ENCODE measurements around the gene KRTAP6-1.

KRTAP6-1 gene

DNA sequence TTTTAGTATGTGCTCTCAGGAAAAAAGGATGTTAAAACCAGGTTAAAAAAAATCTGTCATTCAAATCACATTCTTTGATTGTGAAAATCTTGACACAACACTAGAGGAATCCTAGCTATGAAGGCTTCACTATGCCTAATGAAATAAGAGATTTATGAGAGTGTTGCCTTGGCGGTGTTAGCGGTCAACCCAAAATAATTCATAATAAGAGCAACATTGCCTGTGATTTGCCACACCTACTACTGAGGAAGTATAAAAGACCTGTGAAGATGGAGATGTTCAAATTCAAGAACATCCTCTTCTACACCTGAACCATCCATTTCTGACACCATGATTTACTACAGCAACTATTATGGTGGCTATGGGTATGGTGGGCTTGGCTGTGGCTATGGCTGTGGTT is 2.4 kb upstream of the KRTAP6-1 start, which contains the start of gene KRTAP20-1:
TSS of gene KRTAP20-1 (plus strand) at position 301 of the 400 bp plus-strand sequence. CDS start at position 331, 30 bp downstream.
- 80% methylated on average over 1 of the region's 2 CpGs for WGBS
- Histone ChIP-seq H3K4me2 (ENCODE audit: low read length, poor library complexity, severe bottlenecking) (no peak within 1 kb of the TSS), H3K9ac (ENCODE audit: low read length) (no peak within 1 kb of the TSS), H2BK15ac (ENCODE audit: low read depth, poor library complexity, severe bottlenecking) (no peak within 1 kb of the TSS), H3K27ac (ENCODE audit: low read length, poor library complexity, severe bottlenecking) (no peak within 1 kb of the TSS), H3K4ac (ENCODE audit: low read depth in 1 of 2, low read length in 2 of 2) (no peak within 1 kb of the TSS), H2BK120ac (ENCODE audit: low read depth, low read length) (no peak within 1 kb of the TSS), H3K4me3 (ENCODE audit: insufficient read depth in 1 of 2, low read depth in 1 of 2, low read length in 2 of 2) (no peak within 1 kb of the TSS), H3K23ac (ENCODE audit: low read length in 2 of 2) (no peak within 1 kb of the TSS), H4K91ac (ENCODE audit: low read length) (no peak within 1 kb of the TSS), H3K36me3 (ENCODE audit: control insufficient read depth in 1 of 2, insufficient read depth in 2 of 2, low read depth in 1 of 2, low read length in 2 of 2) (no peaks in the 10 kb centered on the region), H2BK12ac (ENCODE audit: low read length in 2 of 2) (no peak within 1 kb of the TSS), H2AK5ac (ENCODE audit: low read length, severe bottlenecking) (no peak within 1 kb of the TSS), H2BK5ac (ENCODE audit: low read depth, low read length, poor library complexity, severe bottlenecking) (no peak within 1 kb of the TSS), H3K18ac (ENCODE audit: low read depth in 1 of 2, low read length in 2 of 2) (no peak within 1 kb of the TSS), H2AFZ (ENCODE audit: low read depth, low read length) (no peak within 1 kb of the TSS), H3K14ac (ENCODE audit: low read length in 2 of 2) (no peak within 1 kb of the TSS), H3K4me1 (ENCODE audit: control insufficient read depth, insufficient read depth, low read depth, low read length) (no peaks in the 10 kb centered on the region), H4K8ac (ENCODE audit: low read length) (no peak within 1 kb of the TSS), H3K9me3 (ENCODE audit: control insufficient read depth, low read length) (peaks cover 9% of the 10 kb centered on the region), H3K79me1 (replicated peaks; ENCODE audit: low read length, poor library complexity, severe bottlenecking) (no peaks in the 10 kb centered on the region), H3K27me3 (ENCODE audit: control insufficient read depth in 1 of 2, insufficient read depth in 1 of 2, low read length in 2 of 2) (no peaks in the 10 kb centered on the region)
- DNase-seq: no peak

- no peak overlapping the region for H4K91ac ChIP-seq (ENCODE audit: low read length)
- no peaks in the 10 kb centered on the region for H3K36me3 ChIP-seq (ENCODE audit: control insufficient read depth in 1 of 2, insufficient read depth in 2 of 2, low read depth in 1 of 2, low read length in 2 of 2)
- DNase-seq: no peak
- H3K27me3 ChIP-seq (ENCODE audit: control insufficient read depth in 1 of 2, insufficient read depth in 1 of 2, low read length in 2 of 2): no peaks in the 10 kb centered on the region
- H3K79me1 ChIP-seq (replicated peaks; ENCODE audit: low read length, poor library complexity, severe bottlenecking): no peaks in the 10 kb centered on the region
- no peak overlapping the region for H2AK5ac ChIP-seq (ENCODE audit: low read length, severe bottlenecking)
- H3K9ac ChIP-seq (ENCODE audit: low read length): no peak overlapping the region
- H4K8ac ChIP-seq (ENCODE audit: low read length): no peak overlapping the region
- H3K9me3 ChIP-seq (ENCODE audit: control insufficient read depth, low read length): peaks cover 10% of the 10 kb centered on the region
- no peaks in the 10 kb centered on the region for H3K4me1 ChIP-seq (ENCODE audit: control insufficient read depth, insufficient read depth, low read depth, low read length)
- no peak overlapping the region for H3K4me3 ChIP-seq (ENCODE audit: insufficient read depth in 1 of 2, low read depth in 1 of 2, low read length in 2 of 2)
- H3K14ac ChIP-seq (ENCODE audit: low read length in 2 of 2): no peak overlapping the region
- no peak overlapping the region for H3K18ac ChIP-seq (ENCODE audit: low read depth in 1 of 2, low read length in 2 of 2)
- H2BK12ac ChIP-seq (ENCODE audit: low read length in 2 of 2): no peak overlapping the region
- H2AFZ ChIP-seq (ENCODE audit: low read depth, low read length): no peak overlapping the region
- no peak overlapping the region for H3K27ac ChIP-seq (ENCODE audit: low read length, poor library complexity, severe bottlenecking)
- H3K23ac ChIP-seq (ENCODE audit: low read length in 2 of 2): no peak overlapping the region
- no peak overlapping the region for H3K4me2 ChIP-seq (ENCODE audit: low read length, poor library complexity, severe bottlenecking)
- H2BK5ac ChIP-seq (ENCODE audit: low read depth, low read length, poor library complexity, severe bottlenecking): no peak overlapping the region
- H2BK120ac ChIP-seq (ENCODE audit: low read depth, low read length): no peak overlapping the region
- no peak overlapping the region for H2BK15ac ChIP-seq (ENCODE audit: low read depth, poor library complexity, severe bottlenecking)
- no peak overlapping the region for H3K4ac ChIP-seq (ENCODE audit: low read depth in 1 of 2, low read length in 2 of 2)
Observed at GRCh38 chr21:30615199-30615598, 1.5 kb upstream of the KRTAP6-1 start.

- Histone ChIP-seq H3K36me3 (ENCODE audit: control insufficient read depth in 1 of 2, insufficient read depth in 2 of 2, low read depth in 1 of 2, low read length in 2 of 2) (no peaks in the 10 kb centered on the region), H4K8ac (ENCODE audit: low read length) (no peak overlapping the region), H3K4ac (ENCODE audit: low read depth in 1 of 2, low read length in 2 of 2) (no peak overlapping the region), H2BK5ac (ENCODE audit: low read depth, low read length, poor library complexity, severe bottlenecking) (no peak overlapping the region), H3K14ac (ENCODE audit: low read length in 2 of 2) (no peak overlapping the region), H3K18ac (ENCODE audit: low read depth in 1 of 2, low read length in 2 of 2) (no peak overlapping the region), H2BK15ac (ENCODE audit: low read depth, poor library complexity, severe bottlenecking) (no peak overlapping the region), H2BK12ac (ENCODE audit: low read length in 2 of 2) (no peak overlapping the region), H3K79me1 (replicated peaks; ENCODE audit: low read length, poor library complexity, severe bottlenecking) (no peaks in the 10 kb centered on the region), H3K4me3 (ENCODE audit: insufficient read depth in 1 of 2, low read depth in 1 of 2, low read length in 2 of 2) (no peak overlapping the region), H3K4me1 (ENCODE audit: control insufficient read depth, insufficient read depth, low read depth, low read length) (no peaks in the 10 kb centered on the region), H2BK120ac (ENCODE audit: low read depth, low read length) (no peak overlapping the region), H3K9me3 (ENCODE audit: control insufficient read depth, low read length) (peaks cover 10% of the 10 kb centered on the region), H3K4me2 (ENCODE audit: low read length, poor library complexity, severe bottlenecking) (no peak overlapping the region), H3K27ac (ENCODE audit: low read length, poor library complexity, severe bottlenecking) (no peak overlapping the region), H2AK5ac (ENCODE audit: low read length, severe bottlenecking) (no peak overlapping the region), H3K9ac (ENCODE audit: low read length) (no peak overlapping the region), H3K23ac (ENCODE audit: low read length in 2 of 2) (no peak overlapping the region), H3K27me3 (ENCODE audit: control insufficient read depth in 1 of 2, insufficient read depth in 1 of 2, low read length in 2 of 2) (no peaks in the 10 kb centered on the region), H4K91ac (ENCODE audit: low read length) (no peak overlapping the region), H2AFZ (ENCODE audit: low read depth, low read length) (no peak overlapping the region)
- WGBS: 62% methylated on average over 1 of the region's 2 CpGs
- DNase-seq: no peak
Observed at GRCh38 chr21:30612132-30612531, 1.6 kb downstream of the KRTAP6-1 start.

DNA sequence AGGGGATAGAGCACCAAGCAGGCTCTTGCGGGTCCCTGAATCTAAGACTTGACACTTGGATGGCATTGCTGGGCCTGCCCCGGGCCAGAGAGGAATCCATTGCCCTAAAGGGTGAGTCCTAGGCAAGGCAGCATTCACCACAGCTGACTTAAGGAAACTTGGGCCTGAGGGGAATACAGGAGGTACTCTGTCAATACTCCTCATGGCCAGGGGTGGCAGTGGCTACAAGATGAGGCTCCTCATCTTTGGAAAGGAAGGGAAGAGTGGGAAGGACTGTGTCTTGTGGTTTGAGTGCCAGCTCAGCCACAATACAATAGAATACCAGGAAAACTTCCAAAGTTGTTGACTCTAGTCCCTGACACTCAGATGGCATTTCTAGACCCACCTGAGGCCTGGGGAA is 7.8 kb downstream of the KRTAP6-1 start:
- Histone ChIP-seq H3K4ac (ENCODE audit: low read depth in 1 of 2, low read length in 2 of 2) (no peak overlapping the region), H3K36me3 (ENCODE audit: control insufficient read depth in 1 of 2, insufficient read depth in 2 of 2, low read depth in 1 of 2, low read length in 2 of 2) (no peaks in the 10 kb centered on the region), H3K27ac (ENCODE audit: low read length, poor library complexity, severe bottlenecking) (no peak overlapping the region), H2AFZ (ENCODE audit: low read depth, low read length) (no peak overlapping the region), H2BK15ac (ENCODE audit: low read depth, poor library complexity, severe bottlenecking) (no peak overlapping the region), H3K14ac (ENCODE audit: low read length in 2 of 2) (no peak overlapping the region), H3K79me1 (replicated peaks; ENCODE audit: low read length, poor library complexity, severe bottlenecking) (no peaks in the 10 kb centered on the region), H3K9ac (ENCODE audit: low read length) (no peak overlapping the region), H3K23ac (ENCODE audit: low read length in 2 of 2) (no peak overlapping the region), H2BK12ac (ENCODE audit: low read length in 2 of 2) (no peak overlapping the region), H2AK5ac (ENCODE audit: low read length, severe bottlenecking) (no peak overlapping the region), H3K27me3 (ENCODE audit: control insufficient read depth in 1 of 2, insufficient read depth in 1 of 2, low read length in 2 of 2) (no peaks in the 10 kb centered on the region), H3K4me1 (ENCODE audit: control insufficient read depth, insufficient read depth, low read depth, low read length) (no peaks in the 10 kb centered on the region), H4K91ac (ENCODE audit: low read length) (no peak overlapping the region), H3K4me2 (ENCODE audit: low read length, poor library complexity, severe bottlenecking) (no peak overlapping the region), H4K8ac (ENCODE audit: low read length) (no peak overlapping the region), H3K18ac (ENCODE audit: low read depth in 1 of 2, low read length in 2 of 2) (no peak overlapping the region), H2BK5ac (ENCODE audit: low read depth, low read length, poor library complexity, severe bottlenecking) (no peak overlapping the region), H3K9me3 (ENCODE audit: control insufficient read depth, low read length) (peaks cover 8% of the 10 kb centered on the region), H3K4me3 (ENCODE audit: insufficient read depth in 1 of 2, low read depth in 1 of 2, low read length in 2 of 2) (no peak overlapping the region), H2BK120ac (ENCODE audit: low read depth, low read length) (no peak overlapping the region)
- WGBS: 49% methylated on average over 2 of the region's 2 CpGs
- DNase-seq: no peak
